Measurements from ENCODE around the gene TLE5.

TLE5 gene

DNA sequence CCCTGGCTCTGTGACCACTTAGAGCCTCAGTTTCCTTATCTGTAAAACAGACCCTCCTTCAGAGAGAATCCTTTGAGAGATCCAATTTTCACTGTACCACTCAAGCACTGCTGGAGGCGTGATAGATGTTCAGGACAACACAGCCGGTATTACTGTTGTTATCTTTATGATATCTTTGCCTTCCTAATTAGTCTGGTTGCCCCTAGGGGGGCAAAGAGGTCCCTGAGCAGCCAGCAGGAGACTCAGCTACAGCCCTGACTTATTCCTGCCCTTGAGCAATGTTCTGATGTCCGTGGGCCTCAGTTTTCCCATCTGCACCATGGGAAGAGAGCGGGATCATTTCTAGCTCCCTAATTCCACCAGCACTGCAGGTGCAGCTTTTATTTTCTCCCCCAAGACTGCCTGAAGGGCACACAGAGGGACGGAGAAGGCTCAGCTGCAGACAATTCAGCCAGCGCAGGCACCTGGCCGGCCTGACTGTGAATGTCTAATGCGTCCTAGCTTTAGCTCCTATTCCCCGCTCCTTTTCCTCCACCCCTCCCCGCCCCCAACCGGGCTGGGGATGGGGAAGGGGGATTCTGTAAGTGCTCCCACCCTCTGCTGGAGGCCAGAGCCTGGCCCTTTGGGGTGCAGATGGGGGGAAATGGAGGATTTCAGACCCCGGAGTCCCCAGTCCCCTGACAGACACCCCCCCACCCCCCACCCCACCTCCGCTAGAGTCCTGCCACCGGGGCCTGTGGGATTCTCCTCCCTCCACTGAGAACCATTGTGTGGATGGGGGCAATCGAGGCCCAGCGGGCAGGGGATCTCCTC lies 16.2 kb downstream of the TLE5 start:
- TF ChIP-seq, protein P1, sequence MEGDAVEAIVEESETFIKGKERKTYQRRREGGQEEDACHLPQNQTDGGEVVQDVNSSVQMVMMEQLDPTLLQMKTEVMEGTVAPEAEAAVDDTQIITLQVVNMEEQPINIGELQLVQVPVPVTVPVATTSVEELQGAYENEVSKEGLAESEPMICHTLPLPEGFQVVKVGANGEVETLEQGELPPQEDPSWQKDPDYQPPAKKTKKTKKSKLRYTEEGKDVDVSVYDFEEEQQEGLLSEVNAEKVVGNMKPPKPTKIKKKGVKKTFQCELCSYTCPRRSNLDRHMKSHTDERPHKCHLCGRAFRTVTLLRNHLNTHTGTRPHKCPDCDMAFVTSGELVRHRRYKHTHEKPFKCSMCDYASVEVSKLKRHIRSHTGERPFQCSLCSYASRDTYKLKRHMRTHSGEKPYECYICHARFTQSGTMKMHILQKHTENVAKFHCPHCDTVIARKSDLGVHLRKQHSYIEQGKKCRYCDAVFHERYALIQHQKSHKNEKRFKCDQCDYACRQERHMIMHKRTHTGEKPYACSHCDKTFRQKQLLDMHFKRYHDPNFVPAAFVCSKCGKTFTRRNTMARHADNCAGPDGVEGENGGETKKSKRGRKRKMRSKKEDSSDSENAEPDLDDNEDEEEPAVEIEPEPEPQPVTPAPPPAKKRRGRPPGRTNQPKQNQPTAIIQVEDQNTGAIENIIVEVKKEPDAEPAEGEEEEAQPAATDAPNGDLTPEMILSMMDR (IDR thresholded peaks at IDR 0.05; ENCODE audit: control insufficient read depth, insufficient read depth, low read depth, low read length, missing control alignments) = no peak
- H3K4me3 ChIP-seq (ENCODE audit: control insufficient read depth, low read depth, low read length) = no peak overlapping the region
- no peak for DNase-seq (ENCODE audit: low read depth)

DNA sequence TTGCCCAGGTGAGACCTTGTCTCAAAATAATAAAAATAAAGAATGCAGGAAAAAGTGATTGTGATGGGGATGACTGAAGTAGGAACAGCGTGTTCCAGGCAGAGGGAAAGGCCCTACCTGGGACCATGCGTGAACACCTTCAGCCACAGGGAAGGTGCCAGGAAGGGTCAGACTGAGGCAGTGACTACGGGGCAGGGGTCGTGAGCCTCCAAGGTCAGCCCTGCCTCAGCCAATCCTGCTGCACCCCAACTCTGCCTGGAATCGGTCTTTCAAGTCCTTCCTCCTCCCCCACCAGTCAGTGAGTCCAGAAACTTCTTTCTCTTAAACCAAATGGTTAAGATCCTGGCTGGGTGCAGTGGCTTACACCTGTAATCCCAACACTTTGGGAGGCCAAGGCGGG lies 17.1 kb downstream of the TLE5 start:
- DNase-seq (ENCODE audit: low read depth) = no peak
- H3K4me3 ChIP-seq (ENCODE audit: control insufficient read depth, low read depth, low read length) = no peak overlapping the region
- TF ChIP-seq, protein P1 (IDR thresholded peaks at IDR 0.05; ENCODE audit: control insufficient read depth, insufficient read depth, low read depth, low read length, missing control alignments) = no peak

DNA sequence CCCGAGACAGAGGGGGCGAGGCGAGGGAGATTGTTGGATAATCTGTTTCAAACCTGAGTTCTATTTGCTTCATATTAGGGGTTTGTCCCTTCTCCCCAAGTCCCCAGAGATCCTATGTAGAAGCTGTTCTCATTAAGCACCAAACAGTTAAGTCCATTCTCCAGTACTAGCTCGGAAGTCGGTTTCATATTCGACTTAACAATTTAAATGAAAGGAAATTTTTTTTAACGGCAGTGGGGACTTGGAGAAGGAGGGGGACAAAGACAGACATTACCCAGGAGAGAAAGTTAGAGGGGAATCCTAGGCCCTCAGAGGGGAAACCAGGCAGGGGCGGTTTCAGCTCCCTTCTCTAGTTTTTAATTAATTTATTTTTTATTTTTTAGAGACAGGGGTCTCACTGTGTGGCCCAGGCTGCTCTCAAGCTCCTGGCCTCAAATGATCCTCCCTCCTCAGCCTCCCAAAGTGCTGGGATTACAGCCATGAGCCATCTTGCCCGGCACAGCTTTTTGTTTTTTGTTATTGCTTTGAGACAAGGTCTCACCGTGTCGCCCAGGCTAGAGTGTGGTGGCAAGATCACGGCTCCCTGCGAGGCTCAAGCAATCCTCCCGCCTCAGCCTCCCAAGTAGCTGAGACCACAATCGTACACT lies 19.6 kb downstream of the TLE5 start:
- H3K4me3 ChIP-seq (ENCODE audit: control insufficient read depth, low read depth, low read length) = no peak overlapping the region
- TF ChIP-seq, protein P1 (IDR thresholded peaks at IDR 0.05; ENCODE audit: control insufficient read depth, insufficient read depth, low read depth, low read length, missing control alignments) = no peak
- no peak for DNase-seq (ENCODE audit: low read depth)

GRCh38 chr19:3041761-3042620 lies 20.3 kb downstream of the TLE5 start:
- DNase-seq (ENCODE audit: low read depth) = no peak
- no peak overlapping the region for H3K4me3 ChIP-seq (ENCODE audit: control insufficient read depth, low read depth, low read length)
- TF ChIP-seq, protein P1 (IDR thresholded peaks at IDR 0.05; ENCODE audit: control insufficient read depth, insufficient read depth, low read depth, low read length, missing control alignments) = no peak

- TF ChIP-seq, protein P1 (IDR thresholded peaks at IDR 0.05; ENCODE audit: control insufficient read depth, insufficient read depth, low read depth, low read length, missing control alignments) = no peak
- DNase-seq (ENCODE audit: low read depth) = no peak
- no peak overlapping the region for H3K4me3 ChIP-seq (ENCODE audit: control insufficient read depth, low read depth, low read length)
Measured at GRCh38 chr19:3041327-3041726, 21.0 kb downstream of the TLE5 start.

- TF ChIP-seq, protein P1 (IDR thresholded peaks at IDR 0.05; ENCODE audit: control insufficient read depth, insufficient read depth, low read depth, low read length, missing control alignments) = no peak
- DNase-seq (ENCODE audit: low read depth) = no peak
- H3K4me3 ChIP-seq (ENCODE audit: control insufficient read depth, low read depth, low read length) = no peak overlapping the region
Measured at GRCh38 chr19:3039641-3040077, 22.6 kb downstream of the TLE5 start.
